Activated naive CD8-positive, alpha-beta T cell treated with anti-CD3 and anti-CD28 coated beads, Interleukin-2, amount 50 U/mL, for 16 hours (primary cell): ENCODE data around the gene GNAS.
"Not testable (repeated sequence)": the region's sequence is repeated elsewhere in the genome, so short reads cannot be mapped to it uniquely, and the experiment has no call there.

ENCODE experiments used
- DNase-seq: peaks from one replicate; pipeline ENCODE4 v3.0.0-alpha.2; 2020; ENCODE audit warnings: low read depth, low spot score

GNAS gene

GRCh38 chr20:58852543-58853271, at the start of gene GNAS:
Gene GNAS (plus strand): TSS chr20:58852716.
- no peak for DNase-seq

DNA sequence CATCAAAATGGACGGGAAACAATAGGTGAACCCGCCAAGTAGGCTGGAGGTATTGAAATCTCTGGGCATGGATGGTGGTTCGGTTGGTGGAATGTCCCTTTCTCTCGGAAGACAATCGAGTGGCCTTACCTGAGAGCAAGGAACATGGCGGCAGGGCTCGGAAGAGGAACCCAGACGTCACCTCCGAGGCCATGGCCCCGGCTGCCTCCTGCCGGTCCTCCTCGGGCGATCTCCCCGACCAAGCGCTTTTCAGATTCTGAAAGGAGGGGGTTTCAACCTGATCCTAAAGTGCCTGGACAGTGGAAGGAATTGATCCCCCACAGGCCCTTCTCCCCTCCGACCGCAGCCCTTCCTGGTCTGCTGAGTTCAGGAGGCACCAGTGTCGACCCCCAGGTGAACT, 49.0 kb upstream of the GNAS start:
- DNase-seq = no peak

GRCh38 chr20:58807801-58808200, 44.7 kb upstream of the GNAS start:
- DNase-seq = no peak

- DNase-seq = no peak
Observed at GRCh38 chr20:58808271-58809046, 44.1 kb upstream of the GNAS start.

DNA sequence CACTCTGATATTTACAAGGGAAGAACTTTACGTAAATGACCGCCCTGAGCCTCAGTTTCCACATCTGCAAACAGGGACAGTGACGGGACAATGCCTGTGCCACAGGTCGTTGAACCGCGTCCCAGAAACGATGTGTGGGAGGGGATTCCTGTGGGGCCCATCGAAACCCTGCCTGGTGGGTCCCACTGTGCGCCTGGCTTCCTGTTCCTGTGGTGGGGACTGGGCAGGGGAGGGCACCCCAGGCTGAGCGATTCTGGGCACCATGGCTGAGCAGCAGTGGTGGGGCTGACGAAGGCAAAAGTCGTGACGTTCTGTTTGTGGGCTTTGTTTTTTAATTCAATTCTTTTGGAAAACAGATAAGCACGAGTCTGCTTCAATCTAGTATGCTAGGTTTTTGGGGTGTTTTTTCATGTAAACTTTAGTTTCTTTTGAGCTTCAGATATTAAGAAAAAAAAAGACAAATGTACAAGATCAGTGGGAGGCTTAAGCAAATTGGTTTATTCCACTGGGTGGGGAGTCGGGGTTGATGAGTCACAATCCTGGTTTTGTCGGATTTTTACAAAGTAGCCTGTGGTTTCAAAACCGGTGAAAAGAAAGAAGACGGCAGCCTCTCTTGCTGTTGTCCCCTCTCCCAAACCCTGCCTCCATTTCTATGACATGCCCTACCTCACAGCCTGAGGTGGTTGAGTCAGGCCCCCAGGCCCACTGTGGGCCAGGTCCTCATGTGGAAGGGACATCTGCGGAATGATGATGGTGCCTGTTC, 42.2 kb upstream of the GNAS start:
- no peak for DNase-seq

DNA sequence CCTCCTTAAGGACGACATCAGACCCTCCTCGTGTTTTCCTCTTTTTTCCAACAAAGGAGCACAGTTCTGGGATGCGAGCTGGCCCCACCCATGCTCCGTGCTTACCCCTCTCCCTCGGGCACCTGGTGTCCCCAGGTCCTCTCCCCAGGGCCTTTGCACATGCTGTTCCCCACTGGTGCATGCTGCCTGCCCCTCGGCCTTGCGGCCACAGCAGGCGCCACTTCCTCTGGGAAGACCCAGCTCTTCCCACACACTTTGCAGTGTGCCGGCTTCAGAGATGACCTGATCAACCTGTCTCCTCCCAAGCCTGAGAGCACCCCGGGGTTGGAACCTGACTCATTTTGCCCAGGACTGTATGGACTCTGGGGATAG, 41.7 kb upstream of the GNAS start:
- no peak for DNase-seq

GRCh38 chr20:58811334-58811733, 41.2 kb upstream of the GNAS start:
- DNase-seq = no peak

GRCh38 chr20:58813369-58813768, 39.1 kb upstream of the GNAS start:
- no peak for DNase-seq

- DNase-seq = no peak
Observed at GRCh38 chr20:58815448-58815847, 37.1 kb upstream of the GNAS start.

GRCh38 chr20:58816051-58816450, 36.5 kb upstream of the GNAS start:
- no peak for DNase-seq

- no peak for DNase-seq
Observed at GRCh38 chr20:58816957-58817651, 35.4 kb upstream of the GNAS start.

GRCh38 chr20:58817748-58818147, 34.8 kb upstream of the GNAS start:
- DNase-seq = no peak

- peak; percentile 17 for DNase-seq
Observed at GRCh38 chr20:58818586-58819285, 33.8 kb upstream of the GNAS start.

GRCh38 chr20:58819921-58820320, 32.6 kb upstream of the GNAS start:
- DNase-seq = no peak

DNA sequence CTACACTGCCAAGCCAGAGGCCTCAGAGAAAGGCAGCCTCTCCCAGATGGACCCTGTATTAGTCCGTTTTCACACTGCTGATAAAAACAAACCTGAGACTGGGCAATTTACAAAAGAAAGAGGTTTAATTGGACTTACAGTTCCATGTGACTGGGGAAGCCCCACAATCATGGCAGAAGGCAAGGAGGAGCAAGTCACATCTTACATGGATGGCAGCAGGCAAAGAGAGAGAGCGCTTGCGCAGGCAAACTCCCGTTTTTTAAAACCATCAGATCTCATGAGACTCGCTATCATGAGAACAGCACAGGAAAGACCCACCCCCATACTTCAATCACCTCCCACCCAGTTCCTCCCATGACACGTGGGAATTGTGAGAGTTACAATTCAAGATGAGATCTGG, 32.0 kb upstream of the GNAS start:
- not testable (repeated sequence) for DNase-seq

DNA sequence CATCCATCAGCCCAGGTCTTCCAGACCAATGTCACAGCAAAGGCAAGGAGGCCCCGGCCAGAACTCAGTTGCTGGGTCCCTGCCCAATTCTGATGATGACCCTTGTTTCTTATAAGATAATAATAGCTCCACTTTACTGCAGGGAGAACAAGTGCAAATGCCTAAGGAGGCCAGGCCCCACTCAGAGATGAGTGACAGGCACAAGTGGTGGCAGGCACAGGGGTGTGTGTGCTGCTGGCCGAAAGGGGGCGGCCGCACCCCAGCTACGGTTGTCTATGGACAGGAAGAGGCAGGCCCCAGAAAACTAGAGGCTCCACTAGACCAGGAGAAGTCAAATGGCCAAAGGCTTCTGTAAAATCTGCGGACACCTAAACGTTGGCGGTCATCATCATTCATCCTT, 30.4 kb upstream of the GNAS start:
- DNase-seq = no peak

DNA sequence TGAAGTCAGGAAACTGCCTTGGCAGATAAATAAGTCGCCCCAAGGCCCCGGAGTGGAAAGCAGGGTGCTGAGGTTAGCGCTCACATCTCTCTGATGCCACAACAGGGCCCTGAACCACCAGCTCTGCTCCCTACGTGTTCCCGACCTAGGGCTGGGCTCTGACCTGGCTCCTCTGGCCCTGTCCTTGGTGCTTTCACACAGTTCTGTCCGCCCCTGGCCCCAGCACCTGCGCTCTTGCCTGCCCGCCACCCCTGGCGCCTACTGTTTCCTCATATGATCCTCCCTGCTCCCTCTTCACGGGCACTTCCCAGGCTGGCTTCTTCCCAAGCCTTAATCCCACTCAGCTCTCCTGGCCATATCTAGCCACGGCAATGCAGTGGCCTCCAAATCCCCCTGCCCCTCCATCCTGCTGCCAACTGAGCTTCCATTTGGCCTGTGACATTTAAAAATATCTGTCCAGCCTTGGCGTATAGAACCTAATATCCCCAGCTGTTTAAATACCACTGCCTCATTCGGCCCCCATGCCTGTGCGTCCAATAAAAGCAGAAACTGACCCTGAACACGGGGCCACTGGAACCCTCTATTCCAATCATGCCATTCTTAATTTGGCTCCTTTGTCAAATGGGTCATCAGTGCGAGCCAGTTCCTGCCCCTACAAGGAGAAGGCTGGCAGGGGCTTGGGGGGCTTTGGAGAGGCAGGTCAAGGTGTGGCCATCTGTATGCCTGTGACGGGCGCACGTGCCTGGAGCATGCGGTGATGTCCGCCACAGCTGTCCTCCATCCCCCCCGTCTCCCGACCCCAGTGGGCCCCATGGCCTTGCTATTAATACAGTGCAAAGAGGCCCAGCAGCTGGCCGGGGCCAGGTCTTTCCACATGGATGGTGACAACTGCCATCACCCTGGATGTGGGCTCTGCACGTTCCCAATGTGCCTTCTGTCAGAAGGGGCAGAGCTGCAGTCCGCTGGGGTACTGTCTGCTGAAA, 29.5 kb upstream of the GNAS start:
- no peak for DNase-seq

DNA sequence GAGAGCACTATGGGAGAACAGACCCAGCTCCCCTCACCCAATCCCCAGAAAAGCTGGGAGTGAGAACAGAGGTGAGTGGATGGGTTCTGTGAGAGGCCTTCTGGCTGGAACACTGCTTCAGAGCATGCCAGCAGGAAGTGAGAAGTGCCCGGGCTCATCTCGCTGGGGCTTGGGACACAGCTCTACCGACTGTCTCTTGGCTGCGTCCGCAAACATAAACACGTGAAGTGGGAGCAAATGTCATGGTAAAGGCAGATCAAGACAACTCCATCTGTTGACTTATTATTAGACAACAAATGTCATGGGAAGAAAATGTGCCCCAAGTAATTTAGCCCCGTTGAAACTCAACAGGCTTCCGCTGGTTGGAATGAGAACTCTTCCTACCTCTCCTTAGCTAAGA, 27.7 kb upstream of the GNAS start:
- no peak for DNase-seq

- no peak for DNase-seq
Observed at GRCh38 chr20:58825450-58825849, 27.1 kb upstream of the GNAS start.

DNA sequence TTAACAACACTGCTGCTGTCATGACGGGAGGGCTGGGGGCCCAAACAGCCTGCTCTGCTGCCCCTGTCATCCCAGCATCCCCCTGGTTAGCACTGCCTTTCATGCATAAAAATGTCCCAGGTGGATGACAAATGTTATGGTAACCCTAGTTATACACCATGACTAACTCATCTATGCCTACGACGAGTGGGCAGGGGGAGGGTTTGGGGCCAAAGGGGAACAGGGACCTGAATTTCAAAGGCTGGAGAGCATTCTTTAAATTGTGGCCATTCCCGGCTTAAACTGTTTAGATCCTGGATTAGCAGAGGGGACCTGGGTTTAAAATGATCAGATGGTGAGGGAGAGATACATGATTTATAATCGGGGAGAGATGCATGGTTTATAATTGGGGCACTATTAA, 26.2 kb upstream of the GNAS start:
- no peak for DNase-seq
